GM18511 (cell line): ENCODE data around the gene KRT86.
A peak's percentile ranks its signal among the peaks of the same experiment; 100 is the strongest.
"Not testable (repeated sequence)": the region's sequence is repeated elsewhere in the genome, so short reads cannot be mapped to it uniquely, and the experiment has no call there.

ENCODE experiments used
- ATAC-seq: cut with Tn5 transposase; IDR thresholded peaks from one replicate; pipeline ENCODE4 v1.9.1; 2021; ENCODE audit warnings: mild to moderate bottlenecking, moderate library complexity; ENCODE audit not compliant: unreplicated experiment

KRT86 gene

GRCh38 chr12:52264435-52264825, 10.0 kb upstream of the KRT86 start:
- ATAC-seq: no peak

GRCh38 chr12:52266514-52266913, 7.9 kb upstream of the KRT86 start:
- no peak for ATAC-seq

GRCh38 chr12:52267266-52267665, 7.2 kb upstream of the KRT86 start:
- ATAC-seq: no peak

DNA sequence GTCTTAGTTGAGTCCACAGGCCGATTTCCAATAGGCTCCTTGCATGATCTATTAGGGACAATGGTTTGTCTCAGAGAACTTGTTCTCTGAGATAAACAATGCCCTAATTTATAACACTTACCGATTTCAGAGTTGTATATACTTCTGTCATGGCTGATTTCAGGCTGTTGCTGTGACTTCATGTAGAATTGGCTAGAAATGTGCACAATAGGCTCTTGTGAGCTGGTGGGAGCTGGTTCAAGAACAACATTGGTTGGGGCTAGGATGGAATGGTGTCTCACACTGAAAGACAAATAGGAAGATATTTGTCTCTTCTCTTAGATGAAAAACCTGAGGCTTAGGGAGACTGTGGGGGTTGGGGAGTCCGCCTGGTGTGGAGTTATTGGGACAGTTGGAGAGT, 6.7 kb upstream of the KRT86 start:
- no peak for ATAC-seq

DNA sequence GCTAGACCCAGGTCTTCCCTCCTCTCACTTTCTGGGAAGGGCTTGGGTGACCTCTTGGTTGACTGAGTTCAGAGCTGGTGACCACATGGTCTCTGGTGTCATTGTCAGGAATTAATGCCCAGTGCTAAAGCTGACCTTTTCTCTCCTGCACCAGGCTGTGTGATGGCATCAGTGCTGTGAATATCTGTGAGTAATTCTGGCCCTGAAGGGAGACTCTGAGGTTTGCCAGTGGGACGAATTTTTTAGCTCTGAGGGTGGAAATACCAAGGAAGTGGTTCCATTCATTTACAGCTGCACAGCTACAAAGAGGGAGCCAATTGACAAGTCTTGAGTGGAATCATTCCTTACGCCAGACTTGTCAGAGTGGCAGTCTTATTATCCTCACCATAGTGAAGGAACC, 6.2 kb upstream of the KRT86 start:
- no peak for ATAC-seq

- no peak for ATAC-seq
Observed at GRCh38 chr12:52270541-52271070, 3.8 kb upstream of the KRT86 start.

GRCh38 chr12:52271158-52271557, 3.3 kb upstream of the KRT86 start:
- no peak for ATAC-seq

GRCh38 chr12:52275686-52276085, 1.2 kb downstream of the KRT86 start:
- ATAC-seq: no peak

DNA sequence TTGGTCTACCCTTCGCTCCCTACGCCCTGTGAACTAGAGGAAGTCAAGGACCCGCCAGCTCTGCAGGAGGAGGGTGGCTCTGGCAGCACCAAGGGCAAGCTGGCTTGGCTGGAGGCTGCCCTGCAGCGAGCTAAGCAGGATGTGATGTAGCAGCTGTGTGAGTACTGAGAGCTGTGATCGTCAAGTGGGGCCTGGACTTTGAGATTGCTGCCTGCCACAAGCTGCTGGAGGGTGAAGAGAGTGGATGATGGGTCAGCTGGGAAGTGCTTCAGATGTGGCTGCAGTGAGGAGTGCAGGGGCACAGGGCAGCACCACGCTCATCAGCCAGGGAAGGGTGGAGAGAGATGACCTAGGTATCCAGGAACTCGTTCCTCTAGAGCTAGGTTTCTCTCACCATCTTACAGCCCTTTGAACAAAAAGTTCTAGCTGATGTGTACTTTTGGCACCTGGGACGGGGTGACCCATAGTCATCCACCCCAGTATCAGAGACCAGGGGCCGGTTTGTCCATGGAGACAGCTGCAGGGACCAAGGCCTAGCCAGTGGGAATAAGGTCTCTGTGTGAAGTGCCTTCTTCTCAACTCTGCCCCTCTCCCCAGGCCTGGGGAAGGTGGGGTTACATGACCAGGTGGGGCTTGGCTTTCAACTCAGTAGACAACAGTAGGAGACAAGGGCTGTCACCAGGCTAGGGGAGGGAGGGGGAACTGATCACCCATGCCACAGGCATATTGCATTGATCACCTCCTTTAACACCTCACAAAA, 3.2 kb downstream of the KRT86 start:
- no peak for ATAC-seq

DNA sequence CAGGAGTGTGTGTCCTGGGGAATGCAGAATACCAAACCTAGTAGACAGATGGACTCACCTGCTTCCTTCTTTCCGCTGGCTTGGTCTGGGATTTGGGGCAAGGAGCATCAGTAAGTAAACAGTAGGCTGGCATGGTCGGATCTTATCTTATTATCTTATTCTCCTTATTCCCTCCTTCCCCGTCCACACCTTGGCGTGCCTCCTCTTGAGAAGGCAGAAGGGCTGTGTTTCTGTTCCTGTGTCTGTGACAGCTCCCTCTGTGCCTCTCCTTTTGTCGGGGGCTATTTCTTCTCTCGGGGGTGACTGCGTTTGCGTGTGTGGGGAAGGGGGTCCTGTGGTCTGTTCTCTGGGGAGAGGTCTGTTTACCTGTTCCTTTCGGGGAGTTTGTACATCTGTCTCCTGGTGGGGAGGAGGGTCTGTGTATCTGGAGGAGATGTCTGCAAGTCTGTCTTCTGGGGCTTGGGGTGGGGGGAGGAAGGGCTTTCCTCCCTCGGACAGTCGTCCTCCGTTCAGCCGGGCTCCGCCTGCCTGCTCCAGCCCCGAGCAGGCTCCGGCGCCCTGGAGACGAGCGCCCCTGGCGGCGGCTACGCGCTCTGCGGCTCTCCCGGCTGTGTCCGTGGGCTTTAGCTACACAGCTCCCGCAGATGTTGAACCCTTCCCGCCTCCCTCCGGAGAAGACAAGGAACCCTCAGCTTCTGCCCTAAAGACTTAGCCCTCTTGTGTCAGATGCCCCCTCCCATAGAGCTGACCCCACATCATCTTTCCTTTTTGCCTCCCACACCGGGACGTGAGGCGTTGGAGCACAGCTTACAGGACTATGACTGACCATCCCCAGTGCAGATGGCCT, 4.4 kb downstream of the KRT86 start:
- ATAC-seq: peak; percentile 70

GRCh38 chr12:52279422-52280318, 5.2 kb downstream of the KRT86 start:
- no peak for ATAC-seq

DNA sequence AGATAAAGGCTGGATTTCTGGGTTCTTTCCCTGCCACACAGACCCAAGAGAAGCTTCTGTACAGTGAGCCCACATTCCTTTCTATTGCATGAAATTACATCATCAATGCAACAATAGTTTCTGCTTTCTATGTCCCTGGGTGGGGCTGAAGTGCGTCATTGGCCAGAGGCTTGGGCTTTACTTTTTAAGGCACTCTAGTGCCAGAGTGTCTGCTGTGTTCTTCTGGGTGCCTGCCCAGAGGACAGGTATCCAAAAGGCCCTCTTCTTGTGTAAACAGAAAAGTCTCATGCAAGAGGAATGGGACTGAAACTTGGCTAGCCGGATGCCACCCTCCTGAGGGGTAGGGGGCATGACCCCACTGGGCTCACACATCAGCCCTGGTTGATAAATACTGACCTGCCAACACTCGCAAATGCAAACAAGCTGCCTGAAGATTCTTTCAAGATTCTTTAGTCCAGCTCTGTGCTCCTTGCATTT, 5.9 kb downstream of the KRT86 start:
- no peak for ATAC-seq

GRCh38 chr12:52280796-52281560, 6.5 kb downstream of the KRT86 start:
- no peak for ATAC-seq

DNA sequence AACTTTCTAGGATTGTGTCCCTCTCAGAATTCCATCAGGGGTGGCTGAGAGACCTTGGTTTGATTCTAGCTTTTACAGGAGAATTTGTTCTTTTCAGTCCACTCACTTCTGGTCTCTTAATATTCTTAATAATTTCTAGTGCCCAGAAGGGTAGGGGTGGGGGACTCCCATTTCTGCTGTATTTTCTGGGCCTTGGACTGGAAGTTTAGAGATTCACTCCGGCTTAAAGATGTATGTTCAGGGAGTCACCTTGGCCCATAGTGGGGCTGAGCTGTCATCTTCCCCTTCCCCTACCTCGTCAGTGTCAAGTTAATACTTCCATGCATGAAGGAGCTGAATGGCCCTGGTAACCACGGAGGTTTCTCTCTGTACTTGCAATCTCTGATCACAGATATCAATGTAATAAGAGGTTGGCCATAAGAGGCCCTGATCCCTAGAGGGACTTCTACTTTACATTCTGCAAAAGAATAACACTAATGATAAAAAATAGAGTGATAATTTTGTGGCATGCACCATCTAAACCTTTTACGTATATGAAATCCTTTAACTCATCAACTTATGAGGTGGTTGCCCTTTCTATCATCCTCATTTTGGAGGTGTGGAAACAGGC, 10.2 kb downstream of the KRT86 start:
- no peak for ATAC-seq

DNA sequence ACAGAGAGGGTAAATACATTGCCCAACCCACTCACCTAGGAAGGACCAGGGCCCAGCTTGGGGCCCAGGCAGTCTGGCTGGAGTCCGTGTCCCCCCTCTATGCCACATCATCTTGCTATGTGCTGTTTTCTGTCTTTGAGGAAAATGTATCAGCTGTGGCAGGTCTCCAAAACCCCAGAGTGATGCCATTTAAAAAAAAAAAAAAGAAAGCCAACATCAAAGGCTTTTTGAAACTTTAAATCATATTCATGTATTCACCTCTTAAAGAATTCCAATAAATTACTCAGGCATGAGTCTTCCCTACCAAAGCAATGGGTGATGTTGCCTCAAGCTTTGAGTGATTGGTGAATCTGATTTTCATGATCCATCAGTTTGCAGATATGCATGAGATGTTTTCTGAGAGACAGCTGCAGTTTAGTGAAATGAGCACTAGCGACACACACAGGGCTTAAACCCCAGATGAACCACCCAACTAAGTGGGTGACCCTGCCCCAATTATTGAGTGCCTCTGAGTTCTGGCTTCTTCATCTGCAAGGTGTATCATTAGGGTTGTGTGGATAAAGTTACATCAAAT, 10.8 kb downstream of the KRT86 start:
- ATAC-seq: no peak

GRCh38 chr12:52285851-52286530, 11.5 kb downstream of the KRT86 start:
- ATAC-seq: no peak

- ATAC-seq: not testable (repeated sequence)
Observed at GRCh38 chr12:52286857-52287785, 12.7 kb downstream of the KRT86 start.
